Astrocyte (in vitro differentiated cells and primary cell): ENCODE data around the gene GABRB1. TPM values are rescaled to one million over a fixed set of nuclear protein-coding genes. Genes with fewer than 3 reads are reported as not detected.

ENCODE experiments used
- DNase-seq: peaks from one replicate; pipeline ENCODE4 v3.0.0-alpha.2; 2010; ENCODE audit warnings: low read depth
- FAIRE-seq: peaks from 2 replicates; lab custom pipeline; 2011; peaks lifted over from hg19 to GRCh38; lab: Jason Lieb, UNC
- H2AFZ ChIP-seq: 2 replicates; pipeline ENCODE4 v1.6.0; 2012; ENCODE audit warnings: low read depth, low read length, inconsistent platforms
- H3K27ac ChIP-seq: 2 replicates; pipeline ENCODE4 v1.5.1; 2011; ENCODE audit warnings: low read depth, low read length, inconsistent platforms
- H3K27me3 ChIP-seq: 2 replicates; pipeline ENCODE4 v1.6.0; 2011; ENCODE audit warnings: low read length, inconsistent platforms; ENCODE audit not compliant: insufficient read depth
- H3K36me3 ChIP-seq: 2 replicates; pipeline ENCODE4 v1.5.1; 2011; ENCODE audit warnings: low read length, inconsistent platforms; ENCODE audit not compliant: insufficient read depth
- H3K4me1 ChIP-seq: 2 replicates; pipeline ENCODE4 v1.5.1; 2011; ENCODE audit warnings: low read length, inconsistent platforms; ENCODE audit not compliant: insufficient read depth
- H3K4me2 ChIP-seq: 2 replicates; pipeline ENCODE4 v1.6.0; 2012; ENCODE audit warnings: low read length, inconsistent platforms
- H3K4me3 ChIP-seq: 2 replicates; pipeline ENCODE4 v1.5.1; 2011; ENCODE audit warnings: low read depth, mild to moderate bottlenecking, low read length, inconsistent platforms; ENCODE audit not compliant: insufficient read depth
- H3K79me2 ChIP-seq: 2 replicates; pipeline ENCODE4 v1.6.0; 2012; ENCODE audit warnings: mild to moderate bottlenecking, low read length, inconsistent platforms; ENCODE audit not compliant: insufficient read depth
- H3K9ac ChIP-seq: 2 replicates; pipeline ENCODE4 v1.6.0; 2012; ENCODE audit warnings: mild to moderate bottlenecking, low read length, inconsistent platforms
- H3K9me3 ChIP-seq: 2 replicates; pipeline ENCODE4 v1.5.1; 2012; ENCODE audit warnings: low read depth, mild to moderate bottlenecking, low read length, inconsistent platforms; ENCODE audit not compliant: insufficient read depth
- H4K20me1 ChIP-seq: 2 replicates; pipeline ENCODE4 v1.6.0; 2012; ENCODE audit warnings: low read length, inconsistent platforms; ENCODE audit not compliant: insufficient read depth
- H3K27ac Mint-ChIP-seq: one replicate; pipeline ENCODE4 v1.8.0; 2021; ENCODE audit warnings: mild to moderate bottlenecking, mixed read lengths; ENCODE audit not compliant: unreplicated experiment
- H3K27me3 Mint-ChIP-seq: one replicate; pipeline ENCODE4 v1.8.0; 2021; ENCODE audit warnings: low read depth, mixed read lengths; ENCODE audit not compliant: unreplicated experiment
- H3K36me3 Mint-ChIP-seq: one replicate; pipeline ENCODE4 v1.8.0; 2021; ENCODE audit warnings: low read depth, mixed read lengths; ENCODE audit not compliant: unreplicated experiment
- H3K4me1 Mint-ChIP-seq: one replicate; pipeline ENCODE4 v1.8.0; 2021; ENCODE audit warnings: low read depth, mixed read lengths; ENCODE audit not compliant: unreplicated experiment
- H3K4me3 Mint-ChIP-seq: one replicate; pipeline ENCODE4 v1.8.0; 2021; ENCODE audit warnings: mild to moderate bottlenecking, moderate library complexity, mixed read lengths; ENCODE audit not compliant: unreplicated experiment
- H3K9me3 Mint-ChIP-seq: one replicate; pipeline ENCODE4 v1.8.0; 2021; ENCODE audit warnings: mild to moderate bottlenecking, mixed read lengths; ENCODE audit not compliant: unreplicated experiment
- CTCF ChIP-seq: IDR thresholded peaks from 2 replicates; pipeline ENCODE4 v1.5.1; 2011; ENCODE audit warnings: low read depth, mild to moderate bottlenecking, inconsistent platforms, low read length, moderate library complexity; ENCODE audit not compliant: insufficient read depth
- EZH2 ChIP-seq: IDR thresholded peaks from 2 replicates; pipeline ENCODE4 v1.6.1; 2012; ENCODE audit warnings: mild to moderate bottlenecking, low read length, inconsistent platforms; ENCODE audit not compliant: insufficient read depth
- total RNA-seq: library from RNA; stranded (reverse); gene quantifications from 2 replicates; pipeline ENCODE4 v1.2.1, GENCODE V29; 2021

Gene GABRB1
- total RNA-seq, 1 donor from 2014 or later = not detected

GRCh38 chr4:47406408-47406807, 375.0 kb downstream of the GABRB1 start:
- no peaks in the 10 kb centered on the region for H3K4me1 Mint-ChIP-seq
- Histone ChIP-seq H3K27me3 (no peaks in the 10 kb centered on the region), H3K36me3 (no peaks in the 10 kb centered on the region), H3K79me2 (no peaks in the 10 kb centered on the region), H3K9me3 (no peaks in the 10 kb centered on the region), H2AFZ (no peak overlapping the region), H3K4me2 (no peak overlapping the region), H3K4me1 (no peaks in the 10 kb centered on the region), H3K27ac (no peak overlapping the region), H3K9ac (no peak overlapping the region), H3K4me3 (no peak overlapping the region), H4K20me1 (no peaks in the 10 kb centered on the region)
- no peak for TF ChIP-seq EZH2
- no peak for TF ChIP-seq CTCF
- DNase-seq (no peak), FAIRE-seq (no peak)
- H3K27ac Mint-ChIP-seq = no peak overlapping the region
- H3K36me3 Mint-ChIP-seq = no peaks in the 10 kb centered on the region
- no peak overlapping the region for H3K4me3 Mint-ChIP-seq
- H3K27me3 Mint-ChIP-seq = no peaks in the 10 kb centered on the region
- no peaks in the 10 kb centered on the region for H3K9me3 Mint-ChIP-seq

GRCh38 chr4:47410271-47410670, 378.9 kb downstream of the GABRB1 start:
- H2AFZ ChIP-seq = no peak overlapping the region
- TF ChIP-seq EZH2 (no peak), CTCF (no peak)

GRCh38 chr4:47413521-47413920, 382.2 kb downstream of the GABRB1 start:
- H3K36me3 ChIP-seq = no peaks in the 10 kb centered on the region
- no peak overlapping the region for H3K27ac ChIP-seq
- no peaks in the 10 kb centered on the region for H3K36me3 Mint-ChIP-seq
- DNase-seq (no peak), FAIRE-seq (no peak)
- H3K4me3 Mint-ChIP-seq = no peak overlapping the region
- H3K4me3 ChIP-seq = no peak overlapping the region
- peaks cover 2% of the 10 kb centered on the region for H3K9me3 Mint-ChIP-seq
- peaks cover 2% of the 10 kb centered on the region for H3K27me3 Mint-ChIP-seq
- no peaks in the 10 kb centered on the region for H3K27me3 ChIP-seq
- no peaks in the 10 kb centered on the region for H3K9me3 ChIP-seq
- H3K4me1 Mint-ChIP-seq = no peaks in the 10 kb centered on the region
- H3K79me2 ChIP-seq = no peaks in the 10 kb centered on the region
- H3K4me2 ChIP-seq = no peak overlapping the region
- H3K27ac Mint-ChIP-seq = no peak overlapping the region
- no peaks in the 10 kb centered on the region for H4K20me1 ChIP-seq
- H3K9ac ChIP-seq = no peak overlapping the region
- no peaks in the 10 kb centered on the region for H3K4me1 ChIP-seq
- no peak overlapping the region for H2AFZ ChIP-seq
- TF ChIP-seq CTCF (no peak), EZH2 (no peak)

More at GRCh38 chr4:47410271-47410670, 378.9 kb downstream of the GABRB1 start:
- H3K4me3 ChIP-seq = no peak overlapping the region
- H3K9ac ChIP-seq = no peak overlapping the region
- FAIRE-seq = no peak
- H3K9me3 Mint-ChIP-seq = peaks cover 2% of the 10 kb centered on the region
- H3K4me1 Mint-ChIP-seq = no peaks in the 10 kb centered on the region
- no peaks in the 10 kb centered on the region for H3K36me3 ChIP-seq
- DNase-seq = no peak
- H3K4me1 ChIP-seq = no peaks in the 10 kb centered on the region
- no peaks in the 10 kb centered on the region for H3K79me2 ChIP-seq
- no peaks in the 10 kb centered on the region for H4K20me1 ChIP-seq
- H3K27me3 Mint-ChIP-seq = no peaks in the 10 kb centered on the region
- no peak overlapping the region for H3K27ac Mint-ChIP-seq
- no peak overlapping the region for H3K27ac ChIP-seq
- H3K9me3 ChIP-seq = no peaks in the 10 kb centered on the region
- no peaks in the 10 kb centered on the region for H3K27me3 ChIP-seq
- no peak overlapping the region for H3K4me2 ChIP-seq
- H3K36me3 Mint-ChIP-seq = no peaks in the 10 kb centered on the region
- H3K4me3 Mint-ChIP-seq = no peak overlapping the region
